ENCODE results near the gene DNAH7.

GRCh38 chr2:195766691-195767090 is 301.9 kb downstream of the DNAH7 start:
- TF ChIP-seq, protein P1, sequence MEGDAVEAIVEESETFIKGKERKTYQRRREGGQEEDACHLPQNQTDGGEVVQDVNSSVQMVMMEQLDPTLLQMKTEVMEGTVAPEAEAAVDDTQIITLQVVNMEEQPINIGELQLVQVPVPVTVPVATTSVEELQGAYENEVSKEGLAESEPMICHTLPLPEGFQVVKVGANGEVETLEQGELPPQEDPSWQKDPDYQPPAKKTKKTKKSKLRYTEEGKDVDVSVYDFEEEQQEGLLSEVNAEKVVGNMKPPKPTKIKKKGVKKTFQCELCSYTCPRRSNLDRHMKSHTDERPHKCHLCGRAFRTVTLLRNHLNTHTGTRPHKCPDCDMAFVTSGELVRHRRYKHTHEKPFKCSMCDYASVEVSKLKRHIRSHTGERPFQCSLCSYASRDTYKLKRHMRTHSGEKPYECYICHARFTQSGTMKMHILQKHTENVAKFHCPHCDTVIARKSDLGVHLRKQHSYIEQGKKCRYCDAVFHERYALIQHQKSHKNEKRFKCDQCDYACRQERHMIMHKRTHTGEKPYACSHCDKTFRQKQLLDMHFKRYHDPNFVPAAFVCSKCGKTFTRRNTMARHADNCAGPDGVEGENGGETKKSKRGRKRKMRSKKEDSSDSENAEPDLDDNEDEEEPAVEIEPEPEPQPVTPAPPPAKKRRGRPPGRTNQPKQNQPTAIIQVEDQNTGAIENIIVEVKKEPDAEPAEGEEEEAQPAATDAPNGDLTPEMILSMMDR (IDR thresholded peaks at IDR 0.05) = no peak
- no peak for TF ChIP-seq POLR2A (IDR thresholded peaks at IDR 0.05)
